Stimulated activated CD8-positive, alpha-beta memory T cell treated with anti-CD3 and anti-CD28 coated beads, Interleukin-2, amount 100 ng/mL, for 48 hours (primary cell): ENCODE measurements around the gene DNAH17.
A peak's percentile ranks its signal among the peaks of the same experiment; 100 is the strongest.

Source experiments
- DNase-seq, 2 donors: peaks; one replicate each; pipeline ENCODE4 v3.0.0-alpha.2; 2020; ENCODE audit warnings: low read depth in 2 of 2

DNAH17 gene

DNA sequence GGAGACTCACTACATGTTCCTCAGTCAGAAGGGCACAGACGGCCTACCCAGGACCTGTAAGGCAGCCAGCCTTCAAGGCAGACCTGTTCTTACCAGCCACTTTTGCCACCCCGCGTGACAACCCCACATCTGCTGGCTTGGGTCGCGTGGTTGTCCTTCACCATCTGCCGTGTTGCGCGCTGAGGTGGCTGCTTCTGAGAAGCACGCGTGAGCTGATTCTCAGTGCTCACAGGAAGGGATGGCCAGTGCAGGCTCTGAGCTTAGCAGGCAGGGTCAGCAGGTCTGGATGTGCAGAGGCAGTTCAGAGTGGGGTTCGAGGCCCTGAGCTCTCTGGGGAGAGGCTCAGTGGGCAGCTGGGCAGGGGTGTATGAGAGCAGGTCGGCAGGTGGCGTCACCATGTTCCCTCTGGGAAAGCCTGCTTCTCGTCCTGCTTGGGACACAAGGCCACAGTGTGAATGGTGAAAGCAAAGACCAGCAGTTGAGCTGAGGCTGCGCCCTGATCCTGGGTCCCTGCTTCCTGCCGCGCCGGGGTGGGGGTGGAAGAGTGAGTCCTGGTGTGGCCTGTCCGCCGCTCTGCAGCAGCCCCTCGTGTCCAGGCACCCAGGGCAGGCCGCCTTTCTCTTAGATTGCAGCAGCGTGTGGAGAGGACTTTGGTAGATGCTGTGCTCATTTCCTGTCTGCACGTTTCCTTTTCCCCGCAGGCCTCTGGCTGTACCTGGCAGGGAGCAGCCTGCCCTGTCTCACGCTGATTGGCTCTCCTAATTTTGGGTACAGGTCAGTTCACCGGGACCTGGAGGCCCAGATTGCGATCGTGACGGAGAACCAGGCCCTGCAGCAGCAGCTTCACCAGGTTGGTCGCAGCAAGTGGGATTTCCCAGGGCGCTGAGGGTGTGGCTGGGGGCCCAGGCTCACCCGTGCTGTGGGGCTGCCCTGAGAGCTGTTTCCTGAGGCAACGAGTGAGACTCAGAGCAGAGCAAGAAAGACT lies 162.7 kb downstream of the DNAH17 start:
- peak; percentile 26 to 29 for DNase-seq

DNA sequence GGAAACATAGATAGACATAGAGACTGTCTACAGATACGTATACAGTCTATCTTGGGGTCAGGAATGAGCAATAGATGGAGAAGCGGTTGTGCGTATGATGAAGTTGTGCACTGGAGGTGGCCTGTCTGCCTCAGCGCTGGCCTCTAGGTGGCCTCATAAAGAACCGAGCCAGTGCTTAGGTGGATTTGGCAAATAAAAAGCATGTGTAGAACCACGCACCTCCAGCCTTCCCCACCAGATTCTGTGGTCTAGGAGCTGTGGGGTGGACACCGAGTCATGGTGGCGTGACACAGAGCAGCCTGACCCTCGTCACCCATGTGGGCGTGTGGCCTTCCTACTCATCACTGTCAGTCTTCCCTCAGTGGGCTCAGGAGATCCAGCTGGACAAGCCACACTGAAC lies 164.8 kb downstream of the DNAH17 start:
- DNase-seq, result peak; percentile 12 to 48

DNA sequence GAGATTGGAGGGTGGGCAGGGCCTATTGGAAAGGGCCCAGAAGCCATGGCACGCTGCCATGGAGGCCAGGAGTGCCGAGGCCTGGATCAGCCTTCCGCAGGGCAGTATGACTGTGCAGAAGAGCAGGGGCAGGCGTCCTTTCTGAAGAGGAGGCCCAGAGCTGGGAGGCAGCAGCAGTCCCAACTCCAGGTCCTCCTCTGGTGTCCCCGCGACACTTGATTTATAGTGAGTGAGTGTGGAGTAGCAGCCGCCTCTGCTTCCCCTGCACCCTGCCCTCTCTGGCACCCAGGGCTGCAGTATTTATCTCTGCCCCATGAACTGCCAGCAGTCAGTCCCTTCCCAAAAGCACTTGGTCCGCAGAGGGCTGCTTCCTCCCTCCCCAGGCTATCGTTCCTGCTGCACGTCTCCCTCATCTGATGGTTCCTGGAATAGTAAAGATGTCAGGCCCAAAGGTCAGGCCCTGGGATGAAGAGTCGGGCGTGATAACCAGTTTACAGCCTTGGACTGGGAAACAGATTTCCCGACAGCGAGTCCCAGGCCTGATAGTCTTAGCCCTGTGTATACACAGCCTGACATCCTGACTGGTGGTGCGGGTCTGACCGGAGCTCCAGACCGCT lies 165.8 kb downstream of the DNAH17 start:
- no peak for DNase-seq

- DNase-seq, result no peak
These were observed 167.8 kb downstream of the DNAH17 start for GRCh38 chr17:78409191-78409928.

DNA sequence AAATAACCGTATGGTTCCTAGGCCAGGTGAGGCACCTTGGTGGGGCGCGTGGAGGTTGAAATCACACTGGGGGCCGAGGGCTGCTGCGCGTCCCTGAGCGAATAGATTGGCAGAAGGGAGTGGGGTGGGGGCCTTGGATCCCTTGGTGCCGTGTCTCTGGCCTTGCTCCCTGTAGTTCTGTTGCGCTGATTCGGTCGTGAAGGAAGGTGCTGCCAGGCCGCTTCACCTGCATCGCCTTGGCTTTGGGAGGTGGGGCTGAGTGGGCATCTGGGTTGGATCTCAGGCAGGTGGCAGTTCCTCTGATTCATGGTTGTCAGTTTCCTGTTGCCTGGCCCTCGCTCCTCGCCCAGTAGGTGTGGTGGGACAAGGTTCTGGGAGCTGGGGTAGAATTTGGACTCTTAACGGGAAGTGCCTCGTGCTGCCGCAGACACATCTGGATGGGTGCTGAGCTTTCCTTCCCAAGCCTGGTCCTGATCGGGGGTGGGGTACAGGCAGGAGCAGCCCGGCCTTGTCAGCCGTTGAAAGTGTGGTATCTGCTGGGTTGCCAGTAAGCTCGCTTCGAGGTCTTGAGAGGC lies 168.6 kb downstream of the DNAH17 start:
- DNase-seq, result no peak

- no peak for DNase-seq
These were observed 169.7 kb downstream of the DNAH17 start for GRCh38 chr17:78407387-78408000.

DNA sequence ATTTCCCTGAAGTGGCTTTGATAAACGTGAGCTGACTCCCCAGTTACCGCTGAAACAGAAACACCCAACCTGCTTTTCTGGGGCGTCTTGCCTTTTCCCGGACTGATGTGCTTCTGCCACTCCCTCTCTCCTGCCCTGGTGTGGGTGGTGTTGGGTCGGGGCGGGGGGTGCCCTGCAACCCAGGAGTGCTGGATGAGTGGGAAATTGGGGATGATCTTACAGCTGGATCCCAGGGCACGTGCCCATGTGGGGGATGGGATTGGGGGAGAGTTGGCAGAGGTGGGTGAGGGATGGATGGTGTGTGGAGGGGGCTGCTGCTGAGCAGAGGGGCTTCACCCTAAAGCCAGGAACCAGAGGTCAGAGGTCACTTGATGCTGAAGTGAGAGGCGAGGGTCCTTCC lies 170.3 kb downstream of the DNAH17 start:
- no peak for DNase-seq

GRCh38 chr17:78406396-78406795 lies 170.8 kb downstream of the DNAH17 start:
- DNase-seq, result no peak

GRCh38 chr17:78403822-78404221 lies 173.4 kb downstream of the DNAH17 start:
- DNase-seq, result no peak

- no peak for DNase-seq
These were observed 175.3 kb downstream of the DNAH17 start for GRCh38 chr17:78401891-78402290.

- DNase-seq, result no peak
These were observed 175.9 kb downstream of the DNAH17 start for GRCh38 chr17:78401246-78401645.

GRCh38 chr17:78400581-78401240 lies 176.5 kb downstream of the DNAH17 start:
- DNase-seq, result no peak

GRCh38 chr17:78399693-78400144 lies 177.5 kb downstream of the DNAH17 start:
- DNase-seq, result no peak

- no peak for DNase-seq
These were observed 178.0 kb downstream of the DNAH17 start for GRCh38 chr17:78399028-78399692.

GRCh38 chr17:78398390-78398789 lies 178.8 kb downstream of the DNAH17 start:
- no peak for DNase-seq

DNA sequence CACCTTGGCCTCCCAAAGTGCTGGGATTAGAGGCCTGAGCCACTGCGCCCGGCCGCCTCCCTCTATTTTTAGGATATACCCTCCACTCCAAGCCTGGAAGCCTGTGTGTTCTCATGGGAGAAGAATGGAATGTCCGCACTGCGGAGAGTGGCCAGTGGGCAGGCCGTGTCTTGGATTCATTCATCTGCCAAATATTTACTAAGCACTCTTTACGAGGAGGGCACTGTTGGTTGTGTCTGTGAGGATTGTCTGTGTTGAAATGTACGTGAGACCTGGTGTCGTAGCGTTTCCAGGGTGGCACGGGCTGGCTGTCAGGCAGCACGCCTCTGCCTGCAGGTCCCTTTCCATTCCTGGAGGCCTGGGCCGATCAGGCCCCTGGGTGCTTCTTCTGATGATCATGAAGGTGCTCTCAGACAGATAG lies 179.5 kb downstream of the DNAH17 start:
- DNase-seq, result no peak

- no peak for DNase-seq
These were observed 180.5 kb downstream of the DNAH17 start for GRCh38 chr17:78396441-78397337.

GRCh38 chr17:78395155-78395554 lies 182.0 kb downstream of the DNAH17 start:
- no peak for DNase-seq

GRCh38 chr17:78394209-78394608 lies 183.0 kb downstream of the DNAH17 start:
- DNase-seq, result no peak
